ENCODE data around the gene SLC9A3. TPM values are rescaled to one million over a fixed set of nuclear protein-coding genes. Genes with fewer than 3 reads are reported as not detected.

Gene SLC9A3
- total RNA-seq, 1 donor = 1.8 TPM

- H3K4me3 ChIP-seq (ENCODE audit: low read depth, low read length) = no peak overlapping the region
- no peak for DNase-seq (ENCODE audit: low read depth)
- no peak for TF ChIP-seq CTCF (IDR thresholded peaks at IDR 0.05; ENCODE audit: insufficient read depth, low read length)
Observed at GRCh38 chr5:494667-495255, 29.5 kb downstream of the SLC9A3 start.

DNA sequence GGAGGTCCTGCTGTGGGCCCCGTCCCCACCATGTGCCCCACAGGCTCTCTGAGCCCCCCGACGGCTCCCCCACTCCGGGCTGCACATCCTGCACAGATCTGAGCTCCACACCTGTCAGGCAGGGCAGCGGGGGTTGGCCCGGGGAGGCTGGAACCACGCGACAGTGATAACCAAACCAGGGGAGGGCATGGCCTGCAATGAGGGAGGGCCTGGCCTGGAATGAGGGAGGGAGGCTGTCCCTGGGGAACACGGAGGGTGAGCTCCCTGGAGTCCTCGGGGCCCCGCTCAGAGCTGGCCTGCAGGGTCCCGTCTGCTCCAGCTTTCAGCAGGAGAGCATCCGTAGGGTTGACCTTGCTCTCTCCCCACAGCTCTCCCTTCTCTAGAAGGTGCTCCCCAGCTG, 30.5 kb downstream of the SLC9A3 start:
- no peak overlapping the region for H3K4me3 ChIP-seq (ENCODE audit: low read depth, low read length)
- no peak for DNase-seq (ENCODE audit: low read depth)
- no peak for TF ChIP-seq CTCF (IDR thresholded peaks at IDR 0.05; ENCODE audit: insufficient read depth, low read length)

- DNase-seq (ENCODE audit: low read depth) = peak; percentile 4
- TF ChIP-seq CTCF (IDR thresholded peaks at IDR 0.05; ENCODE audit: insufficient read depth, low read length) = no peak
- H3K4me3 ChIP-seq (ENCODE audit: low read depth, low read length) = no peak overlapping the region
Observed at GRCh38 chr5:493119-493701, 31.0 kb downstream of the SLC9A3 start.

DNA sequence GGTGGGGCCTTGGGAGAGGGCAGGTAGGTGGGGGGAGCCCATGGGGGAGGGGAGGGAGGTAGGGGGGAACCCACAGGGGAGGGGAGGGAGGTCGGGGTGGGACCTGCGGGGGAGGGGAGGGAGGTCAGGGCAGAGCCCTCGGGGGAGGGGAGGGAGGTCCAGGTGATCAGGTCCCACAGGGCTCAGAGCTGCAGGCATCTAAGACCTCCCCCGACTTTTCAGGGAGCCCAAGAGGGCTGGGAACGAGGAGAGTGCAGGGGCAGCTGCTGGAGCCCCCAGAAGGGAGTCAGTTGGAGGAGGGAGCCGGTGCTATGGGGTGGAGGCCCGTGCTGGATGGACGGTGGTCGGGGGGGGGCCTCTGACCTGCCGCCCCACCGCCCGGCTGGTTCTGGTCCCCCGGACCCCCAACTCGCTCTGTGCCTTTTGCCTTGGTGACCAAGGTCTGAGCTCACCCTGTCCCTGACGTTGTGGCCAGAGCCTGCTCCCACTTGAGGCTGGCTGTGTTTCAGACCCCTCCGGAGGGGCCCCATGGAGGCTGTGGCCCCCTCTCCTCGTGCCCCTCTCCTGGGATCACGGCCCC, 31.8 kb downstream of the SLC9A3 start:
- TF ChIP-seq CTCF (IDR thresholded peaks at IDR 0.05; ENCODE audit: insufficient read depth, low read length) = no peak
- H3K4me3 ChIP-seq (ENCODE audit: low read depth, low read length) = no peak overlapping the region
- DNase-seq (ENCODE audit: low read depth) = no peak

DNA sequence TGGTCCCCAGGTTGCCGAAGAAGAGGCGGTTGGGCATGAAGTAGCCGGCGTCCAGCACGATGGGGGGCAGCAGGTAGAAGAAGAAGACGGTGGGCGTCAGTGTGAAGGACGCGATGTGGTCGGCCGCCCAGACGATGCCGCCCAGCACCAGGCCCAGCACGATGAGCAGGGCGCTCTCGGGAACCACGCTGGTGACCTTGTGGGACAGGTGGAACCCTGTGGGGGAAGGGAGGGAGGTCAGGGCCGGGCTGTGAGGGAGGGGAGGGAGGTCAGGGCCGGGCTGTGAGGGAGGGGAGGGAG, 32.4 kb downstream of the SLC9A3 start:
- no peak for DNase-seq (ENCODE audit: low read depth)
- no peak for TF ChIP-seq CTCF (IDR thresholded peaks at IDR 0.05; ENCODE audit: insufficient read depth, low read length)

GRCh38 chr5:491119-491855, 33.0 kb downstream of the SLC9A3 start:
- no peak for TF ChIP-seq CTCF (IDR thresholded peaks at IDR 0.05; ENCODE audit: insufficient read depth, low read length)
- no peak for DNase-seq (ENCODE audit: low read depth)
- H3K4me3 ChIP-seq (ENCODE audit: low read depth, low read length) = no peak overlapping the region

More for the DNA sequence above, 32.4 kb downstream of the SLC9A3 start:
- no peak overlapping the region for H3K4me3 ChIP-seq (ENCODE audit: low read depth, low read length)
